Measurements from ENCODE around the gene INAFM1.

The INAFM1 gene

DNA sequence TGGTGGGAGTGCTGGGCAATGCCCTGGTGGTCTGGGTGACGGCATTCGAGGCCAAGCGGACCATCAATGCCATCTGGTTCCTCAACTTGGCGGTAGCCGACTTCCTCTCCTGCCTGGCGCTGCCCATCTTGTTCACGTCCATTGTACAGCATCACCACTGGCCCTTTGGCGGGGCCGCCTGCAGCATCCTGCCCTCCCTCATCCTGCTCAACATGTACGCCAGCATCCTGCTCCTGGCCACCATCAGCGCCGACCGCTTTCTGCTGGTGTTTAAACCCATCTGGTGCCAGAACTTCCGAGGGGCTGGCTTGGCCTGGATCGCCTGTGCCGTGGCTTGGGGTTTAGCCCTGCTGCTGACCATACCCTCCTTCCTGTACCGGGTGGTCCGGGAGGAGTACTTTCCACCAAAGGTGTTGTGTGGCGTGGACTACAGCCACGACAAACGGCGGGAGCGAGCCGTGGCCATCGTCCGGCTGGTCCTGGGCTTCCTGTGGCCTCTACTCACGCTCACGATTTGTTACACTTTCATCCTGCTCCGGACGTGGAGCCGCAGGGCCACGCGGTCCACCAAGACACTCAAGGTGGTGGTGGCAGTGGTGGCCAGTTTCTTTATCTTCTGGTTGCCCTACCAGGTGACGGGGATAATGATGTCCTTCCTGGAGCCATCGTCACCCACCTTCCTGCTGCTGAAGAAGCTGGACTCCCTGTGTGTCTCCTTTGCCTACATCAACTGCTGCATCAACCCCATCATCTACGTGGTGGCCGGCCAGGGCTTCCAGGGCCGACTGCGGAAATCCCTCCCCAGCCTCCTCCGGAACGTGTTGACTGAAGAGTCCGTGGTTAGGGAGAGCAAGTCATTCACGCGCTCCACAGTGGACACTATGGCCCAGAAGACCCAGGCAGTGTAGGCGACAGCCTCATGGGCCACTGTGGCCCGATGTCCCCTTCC lies 45.5 kb downstream of the INAFM1 start:
- in situ Hi-C loops (cut with MboI; ENCODE audit: low sequenced_read_pairs, unreplicated experiment): no loop called here
- no peak for DNase-seq (ENCODE audit: low spot score)
- TF ChIP-seq CTCF (IDR thresholded peaks at IDR 0.05; ENCODE audit: borderline replicate concordance, control extremely low read depth, extremely low read depth, insufficient read depth, missing control alignments): no peak

- in situ Hi-C loops (cut with MboI; ENCODE audit: low sequenced_read_pairs, unreplicated experiment): no loop called here
- no peak for TF ChIP-seq CTCF (IDR thresholded peaks at IDR 0.05; ENCODE audit: borderline replicate concordance, control extremely low read depth, extremely low read depth, insufficient read depth, missing control alignments)
- no peak for DNase-seq (ENCODE audit: low spot score)
Measured at GRCh38 chr19:47321630-47322029, 46.9 kb downstream of the INAFM1 start.

DNA sequence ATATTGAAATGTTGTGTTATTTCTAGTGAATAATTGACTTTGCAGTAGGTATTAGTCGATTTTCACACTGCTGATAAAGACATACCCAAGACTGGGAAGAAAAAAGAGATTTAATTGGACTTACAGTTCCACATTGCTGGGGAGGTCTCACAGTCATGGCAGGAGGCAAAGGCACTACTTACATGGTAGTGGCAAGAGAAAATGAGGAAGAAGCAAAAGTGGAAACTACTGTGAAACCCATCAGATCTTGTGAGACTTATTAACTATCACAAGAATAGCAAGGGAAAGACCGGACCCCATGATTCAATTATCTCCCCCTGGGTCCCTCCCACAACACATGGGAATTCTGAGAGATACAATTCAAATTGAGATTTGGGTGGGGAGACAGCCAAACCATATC lies 47.4 kb downstream of the INAFM1 start:
- no peak for DNase-seq (ENCODE audit: low spot score)
- in situ Hi-C loops (cut with MboI; ENCODE audit: low sequenced_read_pairs, unreplicated experiment): no loop called here
- no peak for TF ChIP-seq CTCF (IDR thresholded peaks at IDR 0.05; ENCODE audit: borderline replicate concordance, control extremely low read depth, extremely low read depth, insufficient read depth, missing control alignments)

- no peak for TF ChIP-seq CTCF (IDR thresholded peaks at IDR 0.05; ENCODE audit: borderline replicate concordance, control extremely low read depth, extremely low read depth, insufficient read depth, missing control alignments)
- DNase-seq (ENCODE audit: low spot score): no peak
- in situ Hi-C loops (cut with MboI; ENCODE audit: low sequenced_read_pairs, unreplicated experiment): no loop called here
Measured at GRCh38 chr19:47323409-47323808, 48.7 kb downstream of the INAFM1 start.

GRCh38 chr19:47323872-47324271 lies 49.2 kb downstream of the INAFM1 start:
- in situ Hi-C loops (cut with MboI; ENCODE audit: low sequenced_read_pairs, unreplicated experiment): no loop called here
- TF ChIP-seq CTCF (IDR thresholded peaks at IDR 0.05; ENCODE audit: borderline replicate concordance, control extremely low read depth, extremely low read depth, insufficient read depth, missing control alignments): no peak
- DNase-seq (ENCODE audit: low spot score): no peak

GRCh38 chr19:47324502-47324901 lies 49.8 kb downstream of the INAFM1 start:
- in situ Hi-C loops (cut with MboI; ENCODE audit: low sequenced_read_pairs, unreplicated experiment): no loop called here
- TF ChIP-seq CTCF (IDR thresholded peaks at IDR 0.05; ENCODE audit: borderline replicate concordance, control extremely low read depth, extremely low read depth, insufficient read depth, missing control alignments): no peak

More at GRCh38 chr19:47324502-47324901, 49.8 kb downstream of the INAFM1 start:
- DNase-seq (ENCODE audit: low spot score): no peak

Measured in GM13976 (cell line).